NCI-H345 treated with DMSO at 0.1 percent for 48 hours (cell line): Measurements from ENCODE around the gene BLTP3A.
A peak's percentile ranks its signal among the peaks of the same experiment; 100 is the strongest.
"Not testable (repeated sequence)": the region's sequence is repeated elsewhere in the genome, so short reads cannot be mapped to it uniquely, and the experiment has no call there.

Experiments
- DNase-seq: peaks from one replicate; lab custom pipeline; 2025; ENCODE audit not compliant: unreplicated experiment; lab: John Stamatoyannopoulos, UW

BLTP3A gene, protein sequence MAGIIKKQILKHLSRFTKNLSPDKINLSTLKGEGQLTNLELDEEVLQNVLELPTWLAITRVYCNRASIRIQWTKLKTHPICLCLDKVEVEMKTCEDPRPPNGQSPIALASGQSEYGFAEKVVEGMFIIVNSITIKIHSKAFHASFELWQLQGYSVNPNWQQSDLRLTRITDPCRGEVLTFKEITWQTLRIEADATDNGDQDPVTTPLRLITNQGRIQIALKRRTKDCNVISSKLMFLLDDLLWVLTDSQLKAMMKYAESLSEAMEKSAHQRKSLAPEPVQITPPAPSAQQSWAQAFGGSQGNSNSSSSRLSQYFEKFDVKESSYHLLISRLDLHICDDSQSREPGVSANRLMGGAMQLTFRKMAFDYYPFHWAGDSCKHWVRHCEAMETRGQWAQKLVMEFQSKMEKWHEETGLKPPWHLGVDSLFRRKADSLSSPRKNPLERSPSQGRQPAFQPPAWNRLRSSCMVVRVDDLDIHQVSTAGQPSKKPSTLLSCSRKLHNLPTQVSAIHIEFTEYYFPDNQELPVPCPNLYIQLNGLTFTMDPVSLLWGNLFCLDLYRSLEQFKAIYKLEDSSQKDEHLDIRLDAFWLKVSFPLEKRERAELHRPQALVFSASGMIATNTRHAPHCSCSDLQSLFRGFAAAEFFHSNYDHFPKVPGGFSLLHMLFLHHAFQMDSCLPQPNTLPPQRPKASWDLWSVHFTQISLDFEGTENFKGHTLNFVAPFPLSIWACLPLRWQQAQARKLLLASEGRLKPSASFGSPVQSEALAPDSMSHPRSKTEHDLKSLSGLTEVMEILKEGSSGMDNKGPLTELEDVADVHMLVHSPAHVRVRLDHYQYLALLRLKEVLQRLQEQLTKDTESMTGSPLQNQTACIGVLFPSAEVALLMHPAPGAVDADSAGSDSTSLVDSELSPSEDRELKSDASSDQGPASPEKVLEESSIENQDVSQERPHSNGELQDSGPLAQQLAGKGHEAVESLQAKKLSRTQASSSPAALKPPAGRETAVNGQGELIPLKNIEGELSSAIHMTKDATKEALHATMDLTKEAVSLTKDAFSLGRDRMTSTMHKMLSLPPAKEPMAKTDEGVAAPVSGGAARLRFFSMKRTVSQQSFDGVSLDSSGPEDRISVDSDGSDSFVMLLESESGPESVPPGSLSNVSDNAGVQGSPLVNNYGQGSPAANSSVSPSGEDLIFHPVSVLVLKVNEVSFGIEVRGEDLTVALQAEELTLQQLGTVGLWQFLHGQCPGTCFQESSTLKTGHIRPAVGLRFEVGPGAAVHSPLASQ (N-terminal part only)

DNA sequence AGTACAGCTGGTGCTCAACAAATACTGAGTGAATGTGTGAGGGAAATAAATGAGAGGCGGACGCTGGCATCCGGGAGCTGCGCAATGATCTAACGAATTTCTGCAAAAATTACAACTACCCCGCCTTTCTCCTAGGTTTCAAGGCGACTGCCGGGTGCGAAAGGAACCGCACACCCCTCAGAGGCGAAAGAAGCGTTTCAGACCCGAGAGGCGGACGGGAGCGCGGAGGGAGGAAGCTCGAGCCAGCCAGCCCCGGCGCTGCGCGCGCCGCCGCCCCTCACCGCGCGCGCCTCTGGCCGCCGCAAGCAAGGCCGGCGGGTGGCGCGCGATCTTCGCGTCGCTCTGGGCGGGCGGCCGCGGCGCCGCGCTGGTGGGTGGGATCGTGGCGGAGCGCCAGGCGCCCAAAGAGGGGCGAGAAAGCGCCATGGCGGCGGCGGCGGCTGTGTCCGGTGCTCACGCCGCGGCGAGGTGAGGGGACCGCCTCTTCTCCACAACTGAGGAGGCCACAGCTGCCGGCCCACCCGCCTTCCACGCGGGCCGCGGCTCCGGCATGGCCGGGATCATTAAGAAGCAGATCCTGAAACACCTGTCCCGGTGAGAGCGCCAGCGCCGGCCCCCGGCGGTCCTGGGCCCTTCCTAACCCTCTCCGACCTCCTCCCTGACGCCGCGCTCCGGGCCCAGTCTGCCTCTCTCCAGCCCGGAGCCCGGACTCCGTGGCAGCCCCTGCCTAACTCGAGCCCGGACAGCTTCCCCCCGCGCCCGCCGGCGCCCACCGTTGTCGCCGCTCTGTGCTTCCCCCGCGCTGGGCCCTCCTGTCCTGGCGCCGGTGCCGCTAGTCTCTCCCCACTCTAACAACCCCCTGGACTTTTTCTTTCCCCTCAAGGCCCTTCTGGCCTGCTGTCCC lies at the start of gene BLTP3A:
Gene BLTP3A, plus strand, starts transcription at position 383 of the 904 bp plus-strand sequence. Its CDS starts 168 bp downstream, at position 551.
- peak; percentile 42 for DNase-seq

DNA sequence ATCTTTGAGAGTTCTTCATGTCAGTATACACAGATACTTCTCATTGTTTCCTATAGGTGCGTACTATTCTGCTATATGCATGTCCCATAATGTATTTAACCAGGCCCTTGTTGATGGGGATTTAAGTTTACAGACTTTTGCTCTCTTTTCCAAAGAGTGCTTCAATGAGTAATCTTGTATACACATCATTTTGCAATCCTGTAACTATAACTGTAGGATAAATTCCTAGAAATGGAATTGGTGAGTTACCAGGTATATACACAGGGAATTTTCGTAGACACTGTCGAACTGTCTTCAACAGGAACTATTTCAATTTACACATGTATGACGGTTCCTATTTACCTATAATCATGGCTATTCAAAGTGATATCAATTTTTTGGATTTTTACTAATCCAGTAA lies 49.8 kb upstream of the BLTP3A start:
- DNase-seq: no peak

DNA sequence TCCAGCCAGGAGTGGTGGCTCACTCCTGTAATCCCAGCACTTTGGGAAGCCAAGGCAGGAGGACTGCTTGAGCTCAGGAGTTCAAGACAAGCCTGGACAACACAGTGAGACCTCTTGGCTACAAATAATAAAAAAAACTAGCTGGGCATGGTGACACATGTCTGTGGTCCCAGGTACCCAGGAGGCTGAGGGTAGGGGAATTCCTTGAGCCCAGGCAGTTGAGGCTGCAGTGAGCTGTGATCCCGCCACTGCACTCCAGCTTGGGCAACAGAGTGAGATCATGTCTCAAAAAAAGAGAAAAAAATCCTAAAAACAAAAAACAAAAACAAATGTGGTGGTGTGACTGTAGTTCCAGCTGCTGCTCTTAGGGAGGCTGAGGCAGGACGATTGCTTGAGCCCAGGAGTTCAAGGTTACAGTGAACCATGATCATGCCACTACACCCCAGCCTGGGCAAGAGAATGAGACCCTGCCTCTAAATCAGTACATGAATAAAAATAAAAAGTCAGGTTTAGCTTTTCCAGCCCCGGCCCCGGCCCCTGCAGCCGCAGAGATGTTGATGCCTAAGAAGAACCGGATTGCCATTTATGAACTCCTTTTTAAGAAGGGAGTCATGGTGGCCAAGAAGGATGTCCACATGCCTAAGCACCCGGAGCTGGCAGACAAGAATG lies 48.1 kb upstream of the BLTP3A start:
- DNase-seq: no peak

DNA sequence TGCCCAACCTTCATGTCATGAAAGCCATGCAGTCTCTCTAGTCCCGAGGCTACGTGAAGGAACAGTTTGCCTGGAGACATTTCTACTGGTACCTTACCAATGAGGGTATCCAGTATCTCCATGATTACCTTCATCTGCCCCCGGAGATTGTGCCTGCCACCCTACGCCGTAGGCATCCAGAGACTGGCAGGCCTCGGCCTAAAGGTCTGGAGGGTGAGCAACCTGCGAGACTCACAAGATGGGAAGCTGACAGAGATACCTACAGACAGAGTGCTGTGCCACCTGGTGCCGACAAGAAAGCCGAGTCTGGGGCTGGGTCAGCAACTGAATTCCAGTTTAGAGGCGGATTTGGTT lies 47.6 kb upstream of the BLTP3A start:
- not testable (repeated sequence) for DNase-seq

DNA sequence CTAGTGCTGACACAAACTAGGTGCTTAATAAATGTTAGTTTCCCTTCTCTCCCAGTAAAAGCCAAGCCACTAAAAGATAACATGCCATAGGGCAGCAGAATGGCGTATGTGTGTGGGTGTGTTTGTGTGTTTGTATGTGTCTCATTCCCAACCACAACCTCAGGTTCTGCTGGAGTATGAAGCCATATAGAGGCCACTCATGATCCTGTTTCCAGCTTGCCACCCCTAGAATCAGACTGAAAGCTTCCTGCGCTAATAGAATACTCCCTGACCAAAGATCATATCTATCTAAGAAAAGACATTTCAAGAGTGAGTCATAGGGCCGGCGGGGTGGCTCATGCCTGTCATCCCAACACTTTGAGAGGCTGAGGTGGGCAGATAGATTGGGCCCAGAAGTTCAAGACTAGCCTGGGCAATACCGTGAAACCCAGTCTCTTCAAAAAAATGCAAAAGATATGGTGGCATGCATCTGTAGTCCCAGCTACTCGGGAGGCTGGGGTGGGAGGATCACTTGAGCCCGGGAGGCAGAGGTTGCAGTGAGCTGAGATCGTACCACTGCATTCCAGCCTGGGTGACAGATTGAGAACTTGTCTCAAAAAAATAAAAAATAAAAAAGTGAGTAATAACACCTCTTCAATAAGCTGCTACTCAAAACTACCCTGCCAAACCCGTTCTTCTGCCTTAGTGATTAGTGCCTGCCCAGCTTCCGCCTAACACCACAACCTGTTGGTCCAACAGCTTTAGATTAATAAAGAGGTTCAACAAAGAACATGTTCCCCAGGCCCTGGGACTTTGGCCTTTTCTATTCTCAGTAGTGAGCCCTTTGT lies 46.4 kb upstream of the BLTP3A start:
- DNase-seq: no peak

DNA sequence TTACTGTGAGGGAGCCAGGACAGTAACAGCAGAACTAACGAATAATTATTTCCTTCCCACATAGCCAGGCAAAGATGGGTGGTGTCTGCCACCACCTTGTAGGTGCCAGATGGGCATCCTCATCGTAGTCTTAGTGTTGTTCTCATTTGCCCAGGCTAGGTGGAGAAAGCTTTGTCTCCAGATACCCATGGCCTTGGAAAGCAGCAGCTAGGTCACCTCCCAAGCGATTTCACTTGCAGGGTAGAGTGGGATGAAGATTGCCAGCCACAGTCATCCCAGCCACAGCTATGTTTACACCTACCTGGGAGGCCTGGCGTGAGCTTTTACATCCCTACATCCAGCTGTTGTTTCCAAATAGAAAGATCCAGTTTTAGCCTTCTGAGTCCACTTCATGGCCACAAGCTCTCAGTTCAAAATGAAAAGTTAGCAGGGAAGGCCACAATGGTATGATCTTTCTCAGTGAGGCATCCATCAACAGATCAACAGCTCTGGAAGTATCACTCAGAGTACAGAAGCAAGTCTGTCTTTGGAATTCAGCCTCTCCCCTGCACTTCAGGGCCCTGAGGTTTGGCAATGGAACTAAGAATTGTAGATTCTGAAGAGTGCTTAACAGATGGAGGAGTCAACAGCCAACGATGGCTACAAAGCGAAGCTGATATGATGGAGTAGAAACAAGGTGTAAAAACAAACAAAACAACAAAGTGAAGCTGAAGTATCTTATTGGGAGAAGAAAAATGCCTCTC lies 45.6 kb upstream of the BLTP3A start:
- DNase-seq: no peak

DNA sequence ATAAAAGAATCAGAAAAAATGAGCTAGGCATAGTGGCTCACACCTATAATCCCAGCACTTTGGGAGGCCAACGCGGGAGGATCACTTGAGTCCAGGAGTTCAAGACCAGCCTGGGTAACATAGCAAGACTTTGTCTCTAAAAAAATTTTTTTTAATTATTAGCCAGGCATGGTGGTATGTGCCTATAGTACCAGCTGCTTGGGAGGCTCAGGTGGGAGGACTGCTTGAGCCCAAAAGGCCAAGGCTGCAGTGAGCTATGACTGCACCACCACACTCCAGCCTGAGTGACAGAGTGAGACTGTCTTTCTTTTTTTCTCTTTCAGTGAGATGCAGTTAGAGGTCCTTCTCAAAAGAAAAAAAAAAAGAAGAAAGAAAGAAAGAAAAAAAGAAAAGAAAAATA lies 43.1 kb upstream of the BLTP3A start:
- DNase-seq: no peak

DNA sequence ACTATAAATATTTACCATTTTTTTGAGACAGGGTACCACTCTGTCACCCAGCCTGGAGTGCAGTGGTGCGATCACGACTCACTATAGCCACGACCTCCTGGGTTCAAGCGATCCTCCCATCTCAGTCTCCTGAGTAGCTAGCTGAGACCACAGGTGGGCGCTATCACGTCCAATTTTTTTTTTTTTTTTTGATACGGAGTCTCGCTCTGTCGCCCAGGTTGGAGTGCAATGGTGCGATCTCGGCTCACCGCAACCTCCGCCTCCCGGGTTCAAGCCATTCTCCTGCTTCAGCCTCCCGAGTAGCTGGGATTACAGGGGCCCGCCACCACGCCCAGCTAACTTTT lies 35.4 kb upstream of the BLTP3A start:
- peak; percentile 6 for DNase-seq

DNA sequence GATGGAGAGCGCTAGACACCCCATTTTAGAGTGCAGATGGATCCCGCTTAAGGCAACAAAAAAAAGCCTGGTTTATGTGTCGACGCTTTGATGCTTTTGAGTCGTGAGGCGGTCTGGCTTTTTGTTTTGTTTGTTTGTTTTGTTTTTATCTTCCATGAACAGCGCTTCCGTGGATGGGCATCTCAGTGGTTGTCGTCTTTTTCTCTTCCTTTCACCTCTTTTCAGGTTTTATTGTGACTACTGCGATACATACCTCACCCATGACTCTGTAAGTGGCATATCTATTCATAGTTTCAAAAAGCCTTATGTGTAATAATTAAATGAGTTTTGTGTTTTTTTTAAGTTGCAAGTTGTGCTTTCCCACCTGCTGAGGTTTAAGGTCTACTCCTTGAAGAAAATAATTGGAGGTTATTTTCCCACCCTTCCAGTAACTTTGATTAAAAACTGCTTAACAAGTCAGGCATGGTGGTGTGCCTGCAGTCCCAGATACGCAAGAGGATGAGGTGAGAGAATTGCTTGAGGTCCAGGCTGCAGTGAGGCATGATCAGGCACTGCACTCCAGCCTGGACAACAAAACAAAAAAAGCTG lies 34.1 kb upstream of the BLTP3A start:
- DNase-seq: no peak

DNA sequence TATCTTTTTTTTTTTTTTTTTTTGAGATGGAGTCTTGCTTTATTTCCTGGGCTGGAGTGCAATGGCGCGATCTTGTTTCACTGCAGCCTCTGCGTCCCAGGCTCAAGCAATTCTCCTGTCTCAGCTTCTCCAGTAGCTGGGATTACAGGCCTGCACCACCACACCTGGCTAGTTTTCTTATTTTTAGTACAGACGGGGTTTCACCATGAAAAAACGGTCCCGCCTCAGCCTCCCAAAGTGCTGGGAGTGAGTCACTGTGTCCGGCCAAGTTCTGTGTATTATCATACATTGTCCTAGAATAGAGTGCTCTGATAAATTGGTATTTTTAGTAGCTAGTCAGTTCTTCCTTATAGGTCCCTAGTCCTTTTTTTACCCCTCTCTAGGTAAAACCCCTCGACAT lies 31.8 kb upstream of the BLTP3A start:
- DNase-seq: no peak

DNA sequence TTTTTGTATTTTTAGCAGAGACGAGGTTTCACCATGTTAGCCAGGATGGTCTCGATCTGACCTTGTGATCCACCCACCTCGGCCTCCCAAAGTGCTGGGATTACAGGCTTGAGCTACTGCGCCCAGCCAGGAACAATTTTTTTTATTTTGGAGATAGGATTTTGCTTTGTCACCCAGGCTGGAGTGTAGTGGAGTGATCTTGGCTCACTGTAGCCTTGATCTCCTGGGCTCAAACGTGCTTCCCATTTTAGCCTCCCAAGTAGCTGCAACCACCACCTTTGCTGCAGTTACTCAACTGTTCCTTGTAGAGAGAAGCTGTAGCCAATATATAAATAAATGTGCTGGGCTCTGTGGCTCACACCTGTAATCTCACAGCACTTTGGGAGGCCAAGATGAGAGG lies 30.2 kb upstream of the BLTP3A start:
- DNase-seq: not testable (repeated sequence)

DNA sequence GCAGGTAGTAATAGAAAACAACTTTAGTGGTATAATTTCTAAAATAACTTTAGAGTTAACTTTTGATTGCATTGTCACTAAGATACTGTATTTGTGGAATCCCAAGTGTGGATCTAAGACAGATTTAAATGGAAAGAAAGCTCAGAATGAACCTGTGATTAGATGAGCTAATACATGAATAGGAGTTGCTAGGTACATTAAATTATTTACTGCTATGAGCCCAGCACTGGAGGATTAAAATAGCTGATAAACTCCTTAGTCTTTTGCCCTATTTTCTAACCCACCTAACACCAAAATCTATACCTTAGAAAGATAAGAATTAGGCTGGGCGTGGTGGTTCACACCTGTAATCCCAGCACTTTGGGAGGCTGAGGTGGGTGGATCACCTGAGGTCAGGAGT lies 23.7 kb upstream of the BLTP3A start:
- DNase-seq: no peak

DNA sequence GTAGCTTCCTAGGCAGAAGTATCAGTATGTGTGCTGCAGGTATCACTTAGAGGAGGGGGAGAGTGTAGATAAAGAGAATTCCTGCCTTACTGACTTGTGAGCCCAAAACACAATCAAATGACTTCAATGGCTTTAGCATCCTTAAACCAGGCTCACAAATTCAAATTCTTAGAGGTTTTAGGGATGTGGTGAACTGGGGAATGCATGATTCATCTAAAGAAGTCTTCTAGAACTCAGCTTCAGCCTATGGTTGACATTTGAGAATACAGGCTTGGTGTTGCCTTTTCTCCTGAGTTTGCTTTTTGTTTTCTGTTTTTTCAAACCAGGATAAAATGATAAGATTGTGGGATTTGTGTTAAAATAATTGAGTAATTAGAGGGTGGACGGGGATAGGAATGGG lies 20.2 kb upstream of the BLTP3A start:
- DNase-seq: no peak

DNA sequence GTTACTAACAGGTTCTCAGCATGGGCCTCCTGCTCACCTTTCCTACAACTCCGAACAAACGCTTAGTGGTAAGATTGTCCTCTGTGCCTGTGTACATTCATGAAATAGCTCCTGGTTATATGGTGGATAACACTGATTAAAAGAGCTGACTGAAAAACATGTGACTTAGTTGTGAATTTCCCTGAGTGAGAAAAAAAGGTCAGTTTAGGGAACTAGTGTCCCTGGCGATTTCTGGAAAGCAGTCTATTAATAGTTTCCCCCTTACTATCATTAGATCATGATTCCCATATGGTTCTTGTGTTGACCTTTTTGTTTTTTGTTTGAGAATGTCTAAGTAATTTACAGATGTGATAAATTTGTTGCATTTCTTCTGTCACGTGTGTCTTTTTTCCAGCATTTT lies 18.9 kb upstream of the BLTP3A start:
- no peak for DNase-seq

DNA sequence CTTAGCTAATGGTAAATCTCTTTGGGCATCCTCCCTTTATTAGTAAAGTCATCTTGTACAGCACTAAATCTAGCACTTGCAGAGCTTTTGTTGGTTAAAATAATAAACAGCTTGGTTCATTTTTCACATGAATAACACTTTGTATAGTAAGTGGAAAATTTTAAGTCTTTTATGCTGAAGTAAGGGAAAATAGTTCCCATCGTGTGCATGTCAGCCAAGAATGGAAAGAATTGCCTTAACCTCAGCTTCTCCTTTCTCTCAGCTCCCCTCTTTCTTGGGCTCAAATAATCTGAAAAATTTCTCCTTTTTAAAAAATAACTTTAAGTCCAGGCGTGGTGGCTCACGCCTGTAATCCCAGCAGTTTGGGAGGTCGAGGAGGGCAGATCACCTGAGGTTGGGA lies 18.0 kb upstream of the BLTP3A start:
- no peak for DNase-seq

DNA sequence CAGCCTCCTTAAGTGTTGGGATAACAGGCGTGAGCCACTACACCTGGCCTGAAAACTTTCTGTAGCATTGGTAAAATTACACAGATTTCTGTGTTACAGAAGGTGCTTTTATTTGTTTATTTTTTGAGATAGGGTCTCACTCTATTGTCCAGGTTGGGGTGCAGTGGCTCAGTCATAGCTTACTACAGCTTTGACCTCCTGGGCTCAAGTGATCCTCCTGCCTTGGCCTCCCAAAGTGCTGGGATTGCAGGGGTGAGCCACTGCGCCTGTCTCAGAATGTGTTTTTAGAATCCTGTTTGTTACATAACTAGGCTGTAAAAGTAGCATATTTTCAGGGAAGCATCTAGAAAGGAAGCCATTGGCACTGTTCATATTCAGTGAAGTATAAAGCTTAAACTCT lies 16.9 kb upstream of the BLTP3A start:
- no peak for DNase-seq

DNA sequence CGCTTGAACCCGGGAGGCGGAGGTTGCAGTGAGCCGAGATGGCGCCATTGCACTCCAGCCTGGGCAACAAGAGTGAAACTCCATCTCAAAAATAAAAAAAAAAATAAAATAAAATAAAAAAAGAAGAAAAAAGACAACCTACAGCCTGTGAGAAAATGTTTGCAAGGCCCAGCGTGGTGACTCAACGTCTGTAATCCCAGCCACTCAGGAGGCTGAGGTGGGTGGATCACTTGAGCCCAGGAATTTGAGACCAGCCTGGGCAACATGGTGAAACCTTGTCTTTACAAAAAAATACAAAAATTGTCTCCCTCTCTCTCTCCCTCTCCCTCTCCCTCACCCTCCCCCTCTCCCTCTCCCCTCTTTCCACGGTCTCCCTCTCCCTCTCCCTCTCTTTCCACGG lies 6.5 kb upstream of the BLTP3A start:
- DNase-seq: not testable (repeated sequence)

DNA sequence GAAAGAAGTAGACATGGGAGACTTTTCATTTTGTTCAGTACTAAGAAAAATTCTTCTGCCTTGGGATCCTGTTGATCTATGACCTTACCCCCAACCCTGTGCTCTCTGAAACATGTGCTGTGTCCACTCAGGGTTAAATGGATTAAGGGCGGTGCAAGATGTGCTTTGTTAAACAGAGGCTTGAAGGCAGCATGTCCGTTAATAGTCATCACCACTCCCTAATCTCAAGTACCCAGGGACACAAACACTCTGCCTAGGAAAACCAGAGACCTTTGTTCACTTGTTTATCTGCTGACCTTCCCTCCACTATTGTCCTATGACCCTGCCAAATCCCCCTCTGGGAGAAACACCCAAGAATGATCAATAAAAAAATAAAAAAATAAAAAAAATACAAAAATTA lies 4.7 kb upstream of the BLTP3A start:
- not testable (repeated sequence) for DNase-seq
